Vagina (tissue), 2 donors: ENCODE data around the gene ANXA11. TPM values are rescaled to one million over a fixed set of nuclear protein-coding genes. Genes with fewer than 3 reads are reported as not detected.

ENCODE experiments used
- DNase-seq, 2 donors: peaks; one replicate each; pipeline ENCODE4 v3.0.0-alpha.2; 2017; ENCODE audit errors: extremely low spot score in 2 of 2
- H3K27ac ChIP-seq: fragments of 200-600 bp; sonication (generic); one replicate; pipeline ENCODE4 v1.5.1; 2019
- H3K27me3 ChIP-seq: fragments of 200-600 bp; sonication (generic); one replicate; pipeline ENCODE4 v1.5.1; 2019
- H3K36me3 ChIP-seq, 2 donors: fragments of 200-600 bp; sonication (generic); one replicate each; pipeline ENCODE4 v1.5.1; 2017 to 2019
- H3K4me1 ChIP-seq: fragments of 200-600 bp; sonication (generic); one replicate; pipeline ENCODE4 v1.5.1; 2019
- H3K4me3 ChIP-seq, 2 donors: fragments of 200-600 bp; sonication (generic); 1 replicate in 1 of 2; 2 replicates in 1 of 2; pipeline ENCODE4 v1.5.1; 2016 to 2019
- H3K9me3 ChIP-seq: fragments of 200-600 bp; sonication (generic); one replicate; pipeline ENCODE4 v1.5.1; 2019
- CTCF ChIP-seq, 3 experiments: fragments of 450-650 bp in 2 of 3; fragments of 200-600 bp in 1 of 3; sonication (generic) in 1 of 3; IDR thresholded peaks; one replicate each; pipeline ENCODE4 v1.5.1; 2017 to 2019; ENCODE audit warnings: antibody characterized with exemption in 3 of 3, mild to moderate bottlenecking in 2 of 3, moderate library complexity in 2 of 3
- POLR2A ChIP-seq, 2 donors: fragments of 450-650 bp; IDR thresholded peaks; one replicate each; pipeline ENCODE4 v1.6.1; 2017; ENCODE audit warnings: antibody characterized with exemption in 2 of 2, mild to moderate bottlenecking in 2 of 2, moderate library complexity in 2 of 2
- POLR2AphosphoS5 ChIP-seq, 2 donors: sonication (generic); formaldehyde crosslinking; IDR thresholded peaks; one replicate each; pipeline ENCODE4 v1.9.0; 2017; ENCODE audit warnings: antibody characterized with exemption in 2 of 2, mild to moderate bottlenecking in 2 of 2, low read depth in 1 of 2; ENCODE audit not compliant: insufficient read depth in 1 of 2
- intact Hi-C: fragments of 100-400 bp; cut with DNase I; formaldehyde crosslinking; loops from one replicate; pipeline ENCODE4 v1.15.1; 2023
- total RNA-seq: library from RNA; depleted of rRNA; stranded (reverse); fragments of >200 nt; gene quantifications from one replicate; pipeline ENCODE4 v1.2.3, GENCODE V29; 2016

ANXA11 gene
- total RNA-seq, 1 donor from 2014 or later, result 101 TPM

- no peaks in the 10 kb centered on the region for H3K27me3 ChIP-seq
- no peaks in the 10 kb centered on the region for H3K9me3 ChIP-seq
- DNase-seq, result no peak
- intact Hi-C loops, result no loop called here
- peaks cover 0 to 43% of the 10 kb centered on the region in 2 donors for H3K36me3 ChIP-seq
- TF ChIP-seq CTCF (IDR thresholded peaks at IDR 0.05), result no peak
- TF ChIP-seq POLR2A (IDR thresholded peaks at IDR 0.05), result no peak
- TF ChIP-seq POLR2AphosphoS5 (IDR thresholded peaks at IDR 0.05; ENCODE audit: insufficient read depth in 1 of 2, low read depth in 1 of 2), result no peak
- peak overlapping the region; percentile 86 for H3K27ac ChIP-seq
- H3K4me3 ChIP-seq, result no peak overlapping the region
- H3K4me1 ChIP-seq, result peaks cover 66% of the 10 kb centered on the region
Measured at GRCh38 chr10:80155696-80156215, 49.6 kb downstream of the ANXA11 start.

GRCh38 chr10:80154978-80155695 is 50.2 kb downstream of the ANXA11 start:
- intact Hi-C loops, result no loop called here
- DNase-seq, result no peak
- H3K27ac ChIP-seq, result peak overlapping the region; percentile 86
- no peaks in the 10 kb centered on the region for H3K27me3 ChIP-seq
- H3K36me3 ChIP-seq, result peaks cover 0 to 41% of the 10 kb centered on the region in 2 donors
- no peaks in the 10 kb centered on the region for H3K9me3 ChIP-seq
- peaks cover 60% of the 10 kb centered on the region for H3K4me1 ChIP-seq
- peak; percentile 25 to 84 for TF ChIP-seq POLR2AphosphoS5 (IDR thresholded peaks at IDR 0.05; ENCODE audit: insufficient read depth in 1 of 2, low read depth in 1 of 2)
- no peak for TF ChIP-seq CTCF (IDR thresholded peaks at IDR 0.05)
- no peak overlapping the region for H3K4me3 ChIP-seq

- Histone ChIP-seq H3K4me3 (no peak overlapping the region), H3K36me3 (peaks cover 0 to 41% of the 10 kb centered on the region in 2 donors), H3K27me3 (no peaks in the 10 kb centered on the region), H3K9me3 (no peaks in the 10 kb centered on the region), H3K27ac (peak overlapping the region; percentile 86), H3K4me1 (peaks cover 57% of the 10 kb centered on the region)
- intact Hi-C loops, result no loop called here
- no peak for TF ChIP-seq POLR2A (IDR thresholded peaks at IDR 0.05)
- no peak for TF ChIP-seq CTCF (IDR thresholded peaks at IDR 0.05)
- no peak for TF ChIP-seq POLR2AphosphoS5 (IDR thresholded peaks at IDR 0.05; ENCODE audit: insufficient read depth in 1 of 2, low read depth in 1 of 2)
- DNase-seq, result no peak
Measured at GRCh38 chr10:80154626-80154977, 50.7 kb downstream of the ANXA11 start.

- intact Hi-C loops, result no loop called here
- H3K27me3 ChIP-seq, result no peaks in the 10 kb centered on the region
- no peaks in the 10 kb centered on the region for H3K9me3 ChIP-seq
- no peak for DNase-seq
- H3K4me3 ChIP-seq, result no peak overlapping the region
- H3K27ac ChIP-seq, result peak overlapping the region; percentile 9
- H3K4me1 ChIP-seq, result peaks cover 46% of the 10 kb centered on the region
- TF ChIP-seq POLR2A (IDR thresholded peaks at IDR 0.05), result no peak
- no peak for TF ChIP-seq CTCF (IDR thresholded peaks at IDR 0.05)
- no peak for TF ChIP-seq POLR2AphosphoS5 (IDR thresholded peaks at IDR 0.05; ENCODE audit: insufficient read depth in 1 of 2, low read depth in 1 of 2)
- peaks cover 0 to 41% of the 10 kb centered on the region in 2 donors for H3K36me3 ChIP-seq
Measured at GRCh38 chr10:80153460-80153859, 51.9 kb downstream of the ANXA11 start.

- Histone ChIP-seq H3K9me3 (no peaks in the 10 kb centered on the region), H3K4me1 (peaks cover 39% of the 10 kb centered on the region), H3K27ac (peak overlapping the region; percentile 7), H3K27me3 (no peaks in the 10 kb centered on the region), H3K4me3 (no peak overlapping the region), H3K36me3 (peaks cover 0 to 39% of the 10 kb centered on the region in 2 donors)
- TF ChIP-seq POLR2AphosphoS5 (IDR thresholded peaks at IDR 0.05; ENCODE audit: insufficient read depth in 1 of 2, low read depth in 1 of 2) (no peak), CTCF (IDR thresholded peaks at IDR 0.05) (no peak), POLR2A (IDR thresholded peaks at IDR 0.05) (no peak)
- DNase-seq, result no peak
- intact Hi-C loops, result no loop called here
Measured at GRCh38 chr10:80152820-80153219, 52.5 kb downstream of the ANXA11 start.
